NCI-H2196 treated with DMSO at 0.1 percent for 48 hours (cell line): ENCODE results near the gene PRM3.

ENCODE experiments used
- DNase-seq: peaks from one replicate; lab custom pipeline; 2025; ENCODE audit not compliant: unreplicated experiment; lab: John Stamatoyannopoulos, UW

PRM3 gene

DNA sequence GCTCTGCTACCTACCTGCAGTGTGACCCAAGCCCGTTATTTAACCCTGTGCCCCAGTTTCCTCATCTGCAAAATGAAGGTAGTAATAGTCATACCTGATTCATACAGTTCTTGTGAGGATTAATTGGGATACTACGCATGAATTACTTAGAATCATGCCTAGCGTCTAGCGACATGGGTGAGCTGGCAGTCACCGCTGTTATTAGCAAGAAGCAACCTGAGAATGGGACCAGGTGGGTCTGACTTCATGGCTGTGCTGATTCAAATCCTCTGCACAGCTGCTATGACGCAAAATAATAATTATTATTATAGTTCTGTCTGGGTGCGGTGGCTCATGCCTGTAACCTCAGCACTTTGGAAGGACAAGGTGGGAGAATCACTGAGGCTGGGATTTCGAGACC, 25.3 kb downstream of the PRM3 start:
- DNase-seq: no peak

DNA sequence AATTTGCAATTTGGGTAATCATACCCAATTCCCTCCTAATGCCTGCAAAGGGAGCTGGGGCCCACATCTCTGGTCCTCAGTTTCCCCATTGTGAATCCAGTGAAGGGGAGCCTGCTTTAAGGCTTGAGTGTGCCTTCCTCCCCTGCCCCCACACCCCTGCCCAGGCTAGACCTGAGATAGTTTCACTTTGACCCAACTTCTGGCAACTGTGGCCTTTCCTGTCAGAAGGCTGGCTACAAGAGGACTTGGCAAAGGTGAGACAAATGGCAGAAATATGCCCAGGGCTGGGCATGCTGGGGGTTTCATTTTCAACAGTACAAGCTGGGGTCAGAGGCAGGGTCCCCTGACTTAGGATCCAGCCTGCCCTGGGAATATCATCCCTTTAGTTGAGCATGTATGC, 27.4 kb downstream of the PRM3 start:
- no peak for DNase-seq

DNA sequence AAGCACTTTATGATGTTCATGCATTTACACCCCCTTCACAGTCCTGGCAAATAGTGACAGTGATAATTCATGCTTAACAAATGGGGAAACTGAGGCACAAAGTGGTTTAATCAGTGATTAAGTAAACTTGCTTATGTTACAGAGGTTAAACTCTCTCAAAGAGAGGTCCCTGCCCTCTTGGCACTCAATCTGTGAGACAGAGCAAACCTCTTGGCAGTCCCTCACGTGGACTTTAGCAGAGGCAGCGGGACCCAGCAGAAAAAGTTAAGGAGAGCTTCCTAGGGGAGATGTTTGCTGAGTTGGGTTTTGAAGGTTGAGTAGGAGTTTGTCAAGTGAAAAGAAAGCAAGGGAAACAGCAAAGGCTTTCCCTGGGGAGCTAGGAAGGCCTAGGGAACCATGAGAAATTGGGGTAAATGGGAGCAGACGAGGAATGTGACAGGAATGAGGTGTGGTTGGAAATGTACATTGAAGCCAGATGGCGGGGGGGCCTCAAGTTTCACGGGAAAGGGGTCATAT, 28.1 kb downstream of the PRM3 start:
- DNase-seq: no peak

DNA sequence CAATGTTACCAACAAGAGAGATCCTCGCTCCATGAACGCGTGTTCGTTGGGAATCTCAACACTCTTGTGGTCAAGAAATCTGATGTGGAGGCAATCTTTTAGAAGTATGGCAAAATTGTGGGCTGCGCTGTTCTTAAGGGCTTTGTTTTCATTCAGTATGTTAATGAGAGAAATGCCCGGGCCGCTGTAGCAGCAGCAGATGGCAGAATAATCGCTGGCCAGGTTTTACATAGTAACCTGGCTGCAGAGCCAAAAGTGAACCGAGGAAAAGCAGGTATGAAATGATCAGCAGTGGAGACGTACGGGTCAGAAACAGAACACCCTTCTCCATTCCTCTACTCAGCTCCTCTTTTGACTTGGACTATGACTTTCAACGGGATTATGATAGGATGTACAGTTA, 30.8 kb downstream of the PRM3 start:
- DNase-seq: no peak

DNA sequence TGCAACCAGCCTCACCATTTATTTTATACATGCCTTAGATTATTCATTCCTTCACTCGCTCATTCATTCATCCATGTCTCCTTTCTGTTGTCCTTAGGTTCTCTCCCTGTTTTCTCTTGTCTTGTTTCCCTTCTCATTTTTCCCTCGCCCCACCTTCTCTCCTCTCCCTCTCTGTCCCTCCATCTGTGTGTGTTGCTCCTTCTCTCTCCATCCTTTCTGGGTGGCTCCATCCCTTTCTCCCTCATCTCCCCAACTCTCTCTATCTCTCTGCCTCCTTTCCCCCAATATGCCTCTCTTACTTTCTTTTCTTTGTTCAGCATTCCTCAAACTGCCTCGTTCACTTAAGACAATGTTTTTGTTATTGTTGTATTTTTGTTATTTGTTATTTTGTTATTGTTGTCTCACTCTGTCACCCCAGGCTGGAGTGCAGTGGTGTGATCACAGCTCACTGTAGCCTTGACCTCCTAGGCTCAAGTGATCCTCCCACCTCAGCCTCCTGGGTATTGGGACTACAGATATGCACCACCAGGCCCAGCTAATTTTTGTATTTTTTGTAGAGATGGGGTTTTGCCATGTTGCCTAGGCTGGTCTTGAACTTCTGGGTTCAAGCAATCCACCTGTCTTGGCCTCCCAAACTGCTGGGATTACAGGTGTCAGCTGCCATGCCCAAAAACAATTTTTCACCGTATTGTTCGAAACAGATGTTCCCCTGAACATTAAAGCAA, 31.8 kb downstream of the PRM3 start:
- no peak for DNase-seq

DNA sequence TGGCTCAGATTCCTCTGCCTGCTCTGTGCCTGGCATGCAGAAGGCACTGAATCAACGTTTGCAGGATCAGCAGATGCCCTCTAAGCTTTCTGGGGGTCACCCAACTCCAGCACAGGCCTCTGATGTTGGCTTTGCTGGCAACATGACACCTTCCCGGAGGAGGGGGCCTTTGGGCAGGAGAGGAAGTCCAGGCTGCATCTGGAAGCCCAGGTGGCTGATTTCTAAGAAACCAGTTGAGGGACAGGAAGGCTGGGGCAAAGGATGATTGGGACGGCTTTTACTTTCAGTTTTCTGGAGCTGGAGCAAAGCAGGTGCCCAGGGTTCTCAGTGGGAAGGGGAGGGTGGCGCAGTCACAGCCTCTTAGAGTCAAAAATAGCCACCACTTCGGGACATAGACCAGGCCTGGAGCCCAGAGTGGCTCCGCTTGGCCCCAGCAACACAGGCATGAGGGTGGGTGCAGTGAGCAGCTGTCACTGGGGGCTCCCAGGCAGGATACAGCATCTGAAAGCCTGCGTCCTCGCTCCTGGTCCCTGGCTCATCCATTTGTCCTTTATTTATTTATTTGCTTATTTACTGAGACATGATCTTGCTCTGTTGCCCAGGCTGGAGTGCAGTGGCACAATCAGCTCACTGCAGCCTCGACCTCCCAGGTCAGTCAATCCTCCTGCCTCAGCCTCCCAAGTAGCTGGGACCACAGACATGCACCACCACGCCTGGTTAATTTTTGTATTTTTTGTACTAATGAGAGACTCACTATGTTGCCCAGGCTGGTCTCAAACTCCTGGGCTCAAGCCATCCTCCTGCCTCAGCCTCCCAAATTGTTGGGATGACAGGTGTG, 32.6 kb downstream of the PRM3 start:
- peak; percentile 41 for DNase-seq

DNA sequence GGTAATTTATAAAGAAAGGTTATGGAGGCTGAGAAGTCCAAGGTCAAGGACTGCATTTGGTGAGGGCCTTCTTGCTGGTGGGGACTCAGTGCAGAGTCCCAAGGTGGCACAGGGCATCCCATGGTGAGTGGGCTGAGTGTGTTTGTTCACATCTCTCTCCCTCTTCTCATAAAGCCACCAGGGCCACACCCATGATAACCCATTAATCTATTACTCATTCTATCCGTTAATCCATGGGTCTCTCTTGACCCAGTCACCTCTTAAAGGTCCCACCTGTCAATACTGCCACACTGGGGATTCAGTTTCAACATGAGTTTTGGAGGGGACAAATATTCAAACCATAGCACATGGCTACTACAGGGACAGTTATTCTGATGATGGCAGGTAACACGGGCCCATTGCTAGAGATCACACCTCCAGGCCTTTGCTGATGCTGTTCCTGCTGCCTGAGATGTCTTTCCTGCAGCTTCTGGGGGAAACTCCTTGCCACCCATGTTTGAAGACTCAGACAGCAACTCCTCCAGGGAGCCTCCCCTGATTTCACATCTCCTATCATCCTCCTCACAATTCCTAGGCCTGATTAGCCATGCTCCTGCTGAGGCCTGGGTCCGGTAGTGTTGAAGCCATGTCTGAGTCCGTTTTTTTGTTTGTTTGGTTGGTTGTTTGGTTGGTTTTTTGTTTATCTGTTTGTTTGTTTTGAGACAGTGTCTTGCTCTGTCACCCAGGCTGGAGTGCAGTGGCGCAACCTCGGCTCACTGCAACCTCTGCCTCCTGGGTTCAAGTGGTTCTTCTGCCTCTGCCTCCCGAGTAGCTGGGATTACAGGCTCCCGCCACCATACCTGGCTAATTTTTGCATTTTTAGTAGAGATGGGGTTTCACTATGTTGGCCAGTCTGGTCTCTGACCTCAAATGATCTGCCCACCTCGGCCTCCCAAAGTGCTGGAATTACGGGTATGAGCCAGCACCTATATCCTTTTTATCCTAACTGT, 33.5 kb downstream of the PRM3 start:
- DNase-seq: no peak

DNA sequence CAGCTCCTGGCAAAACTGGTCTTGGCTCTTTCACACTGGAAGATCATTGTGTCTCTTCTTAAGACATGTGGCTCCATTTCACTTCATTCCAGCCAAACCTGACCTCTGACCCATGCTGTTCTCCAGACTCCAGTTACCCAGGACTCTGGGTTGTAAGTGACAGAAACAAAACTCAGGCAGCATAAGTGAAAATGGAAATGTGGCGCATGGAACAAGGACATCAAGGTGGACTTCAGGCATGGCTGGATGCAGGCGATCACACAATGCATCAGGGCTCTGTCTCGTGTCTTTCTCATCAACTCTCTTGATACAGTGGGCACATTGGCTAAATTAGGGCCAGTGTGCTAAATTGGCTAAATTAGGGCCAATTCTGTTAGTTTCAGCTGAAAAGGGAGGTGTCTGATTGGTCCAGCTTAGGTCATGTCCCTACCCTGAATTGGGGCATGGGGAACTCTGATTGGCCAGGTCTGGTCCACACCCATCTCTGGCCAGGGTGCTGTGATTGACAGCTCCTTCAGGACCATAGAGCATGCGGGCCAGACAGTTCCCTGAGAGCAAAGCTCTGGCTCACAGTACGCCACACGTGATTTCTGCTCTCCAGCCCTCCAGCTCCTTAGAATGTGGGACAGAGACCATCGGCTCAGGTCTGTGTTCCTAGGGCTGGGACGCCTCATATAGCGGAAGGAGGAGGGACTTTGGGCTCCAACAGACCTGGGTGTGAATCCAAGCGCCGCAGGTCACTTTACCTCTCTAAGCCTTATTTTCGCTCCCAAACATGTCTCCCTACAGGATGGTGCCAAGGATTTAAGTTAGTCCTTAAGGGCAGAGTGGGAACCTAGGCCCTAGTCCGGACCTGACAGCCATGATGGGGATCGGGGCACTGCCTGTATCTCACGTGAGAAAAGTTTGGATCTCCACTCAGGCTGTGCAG, 34.9 kb downstream of the PRM3 start:
- no peak for DNase-seq

DNA sequence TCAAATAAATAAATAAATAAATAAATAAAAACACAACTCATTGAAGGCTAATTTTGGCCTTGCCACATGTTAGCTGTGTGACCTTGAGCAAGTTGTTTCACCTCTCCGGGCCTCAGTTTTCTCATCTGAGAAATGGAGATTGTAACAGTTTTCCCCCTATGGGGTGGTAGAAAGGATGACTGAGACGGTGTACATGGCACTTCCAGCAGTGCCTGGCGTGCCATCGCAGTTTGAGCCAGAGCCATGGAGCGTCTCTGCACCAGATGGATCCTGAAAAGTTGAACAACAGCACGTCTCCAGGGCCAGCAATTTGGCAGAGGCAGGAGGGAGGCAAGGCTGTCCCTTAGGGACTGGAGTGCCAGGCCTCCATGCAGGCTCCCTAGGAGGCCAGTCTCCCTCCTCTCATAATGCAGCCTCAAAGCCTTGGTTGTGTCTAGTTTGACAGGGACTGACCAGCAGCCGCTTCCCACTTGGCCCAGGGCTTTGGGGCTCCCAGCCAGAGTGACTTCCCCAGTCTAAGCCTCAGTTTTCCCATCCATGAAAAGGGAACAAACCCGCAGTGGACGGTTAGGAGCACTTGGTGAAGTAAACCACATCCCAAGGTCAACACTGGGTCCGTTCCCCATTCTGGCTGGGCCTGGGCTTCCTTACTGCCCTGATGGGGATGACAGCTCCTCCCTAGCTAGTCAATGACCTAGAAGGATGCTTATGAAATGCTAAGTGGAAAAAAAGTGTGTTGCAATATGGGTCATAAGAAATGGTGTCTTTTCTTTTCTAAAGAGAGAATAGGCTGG, 36.8 kb downstream of the PRM3 start:
- DNase-seq: no peak

DNA sequence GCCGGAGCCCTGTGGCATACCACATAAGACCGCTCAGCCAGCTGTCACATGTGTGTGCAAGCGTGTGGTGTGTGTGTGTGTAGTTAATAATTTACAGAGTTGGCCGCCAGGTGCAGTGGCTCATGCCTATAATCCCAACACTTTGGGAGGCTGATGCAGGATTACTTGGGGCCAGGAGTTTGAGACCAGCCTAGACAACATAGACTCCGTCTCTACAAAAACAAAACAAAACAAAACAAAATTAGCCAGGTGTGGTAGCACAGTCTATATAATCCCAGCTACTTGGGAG, 37.8 kb downstream of the PRM3 start:
- DNase-seq: no peak

DNA sequence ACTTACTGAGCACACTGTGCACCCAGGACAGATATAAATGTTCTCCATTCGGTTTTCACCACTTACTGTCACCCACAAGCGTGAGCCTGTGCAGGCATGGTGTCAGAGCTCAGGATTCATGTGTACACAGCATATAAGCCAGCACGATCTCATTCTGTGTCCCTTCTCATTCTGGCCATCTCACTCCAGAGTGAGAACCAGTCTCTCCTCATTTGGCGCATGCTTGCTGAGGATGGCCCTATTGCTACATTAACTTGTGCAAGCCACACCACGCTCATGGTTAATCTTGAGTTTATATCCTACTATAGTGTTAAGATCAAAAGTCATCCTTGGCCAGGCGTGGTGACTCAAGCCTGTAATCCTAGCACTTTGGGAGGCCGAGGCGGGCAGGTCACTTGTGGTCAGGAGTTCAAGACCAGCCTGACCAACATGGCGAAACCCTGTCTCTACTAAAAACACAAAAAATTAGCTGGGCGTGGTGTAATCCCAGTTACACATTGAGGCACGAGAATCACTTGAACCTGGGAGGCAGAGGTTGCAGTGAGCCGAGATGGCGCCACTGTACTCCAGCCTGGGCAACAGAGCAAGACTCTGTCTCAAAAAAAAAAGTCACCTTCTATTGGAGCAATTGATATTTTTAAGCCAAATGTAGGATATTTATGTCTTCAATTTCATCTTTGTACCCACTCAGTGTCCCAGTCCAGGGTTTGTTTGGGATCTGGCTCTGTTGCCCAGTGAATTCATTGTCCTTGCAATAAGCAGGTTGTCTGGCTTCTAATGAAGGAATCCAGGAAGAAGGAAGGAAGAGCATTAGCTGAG, 38.3 kb downstream of the PRM3 start:
- DNase-seq: no peak

DNA sequence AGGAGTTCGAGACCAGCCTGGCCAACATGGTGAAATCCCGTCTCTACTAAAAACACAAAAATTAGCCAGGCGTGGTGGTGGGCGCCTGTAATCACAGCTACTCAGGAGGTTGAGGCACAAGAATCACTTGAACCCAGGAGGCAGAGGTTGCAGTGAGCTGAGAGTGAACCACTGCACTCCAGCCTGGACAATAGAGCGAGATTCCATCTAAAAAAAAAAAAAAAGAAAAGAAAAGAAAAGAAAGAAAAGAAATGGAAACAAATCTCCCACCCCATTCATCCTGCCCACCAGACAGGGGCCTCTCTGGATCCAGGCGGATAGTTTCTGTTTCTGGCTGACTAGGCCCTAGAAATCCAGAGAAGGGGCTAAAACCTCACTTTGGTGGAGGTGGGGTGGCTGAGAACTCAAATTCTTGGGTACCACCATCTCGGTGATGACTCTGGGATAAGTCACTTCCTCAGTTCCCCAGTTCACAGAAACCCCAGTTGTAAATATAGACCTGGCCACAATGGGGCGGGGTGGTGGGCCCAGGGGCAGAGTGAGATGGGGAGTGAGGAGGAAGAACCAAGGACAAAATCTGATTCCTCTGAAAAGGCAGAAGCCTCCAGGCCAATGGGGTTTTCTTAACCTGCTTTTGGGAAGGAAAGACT, 39.6 kb downstream of the PRM3 start:
- no peak for DNase-seq

DNA sequence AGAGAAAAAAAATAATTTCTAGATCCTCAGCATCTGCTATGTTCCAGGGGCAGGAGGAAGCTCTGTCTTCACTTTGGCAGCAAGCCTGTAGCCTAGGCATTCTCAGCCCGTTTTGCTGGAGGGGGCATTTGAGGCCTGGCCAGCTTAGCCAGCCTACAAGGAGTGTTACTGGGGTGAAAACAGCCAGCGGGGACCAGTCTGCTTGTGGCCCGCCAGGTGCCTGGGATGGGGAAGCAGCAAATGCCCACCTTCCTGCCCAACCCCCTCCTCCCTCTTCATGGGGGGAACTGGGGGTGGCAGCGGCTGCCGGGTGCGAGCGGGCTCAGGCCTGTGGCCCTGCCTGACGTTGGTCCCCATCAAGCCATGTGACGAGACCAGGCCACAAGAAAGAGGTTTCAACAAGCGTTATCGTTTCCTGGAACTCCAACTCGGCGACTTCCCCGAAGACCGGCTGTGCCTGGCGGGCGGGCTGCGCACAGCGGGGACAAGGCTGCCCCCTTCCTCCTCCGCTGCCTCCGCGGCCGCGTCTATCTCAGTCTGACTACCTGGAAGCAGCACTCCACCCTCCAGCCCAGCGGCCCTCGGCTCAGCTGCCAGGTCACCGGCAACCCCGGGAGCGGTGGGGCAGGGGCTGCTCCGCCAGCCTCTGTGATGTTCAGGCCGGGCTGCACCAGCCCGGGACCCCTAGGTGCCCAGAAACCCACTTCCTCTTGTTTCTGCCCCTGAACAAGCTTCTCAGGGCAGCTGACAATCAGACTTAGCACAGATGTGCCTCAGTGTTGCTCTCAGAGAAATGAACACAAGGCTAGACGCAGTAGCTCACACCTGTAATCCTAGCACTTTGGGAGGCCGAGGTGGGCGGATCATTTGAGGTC, 40.3 kb downstream of the PRM3 start:
- DNase-seq: no peak

DNA sequence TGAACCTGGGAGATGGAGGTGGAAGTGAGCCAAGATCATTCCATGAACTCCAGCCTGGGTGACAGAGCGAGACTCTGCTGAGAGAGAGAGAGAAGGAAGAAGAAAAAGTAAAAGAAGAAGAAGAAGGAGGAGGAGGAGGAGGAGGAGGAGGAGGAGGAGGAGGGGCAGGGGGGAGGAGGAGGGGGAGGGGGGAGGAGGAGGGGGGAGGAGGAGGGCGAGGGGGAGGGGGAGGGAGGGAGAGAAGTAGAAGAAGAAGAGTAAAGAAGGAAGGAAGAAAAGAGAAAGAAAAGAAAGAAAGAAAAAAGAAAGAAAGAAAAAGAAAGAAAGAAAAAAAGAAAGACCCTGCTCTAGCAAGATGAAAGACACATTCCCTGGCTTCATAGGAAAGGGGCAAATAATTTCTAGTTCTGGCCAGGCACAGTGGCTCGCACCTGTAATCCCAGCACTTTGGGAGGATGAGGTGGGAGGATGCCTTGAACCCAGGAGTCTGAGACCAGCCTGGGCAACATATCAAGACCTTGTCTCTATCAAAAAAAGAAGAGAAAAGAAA, 41.1 kb downstream of the PRM3 start:
- DNase-seq: no peak

DNA sequence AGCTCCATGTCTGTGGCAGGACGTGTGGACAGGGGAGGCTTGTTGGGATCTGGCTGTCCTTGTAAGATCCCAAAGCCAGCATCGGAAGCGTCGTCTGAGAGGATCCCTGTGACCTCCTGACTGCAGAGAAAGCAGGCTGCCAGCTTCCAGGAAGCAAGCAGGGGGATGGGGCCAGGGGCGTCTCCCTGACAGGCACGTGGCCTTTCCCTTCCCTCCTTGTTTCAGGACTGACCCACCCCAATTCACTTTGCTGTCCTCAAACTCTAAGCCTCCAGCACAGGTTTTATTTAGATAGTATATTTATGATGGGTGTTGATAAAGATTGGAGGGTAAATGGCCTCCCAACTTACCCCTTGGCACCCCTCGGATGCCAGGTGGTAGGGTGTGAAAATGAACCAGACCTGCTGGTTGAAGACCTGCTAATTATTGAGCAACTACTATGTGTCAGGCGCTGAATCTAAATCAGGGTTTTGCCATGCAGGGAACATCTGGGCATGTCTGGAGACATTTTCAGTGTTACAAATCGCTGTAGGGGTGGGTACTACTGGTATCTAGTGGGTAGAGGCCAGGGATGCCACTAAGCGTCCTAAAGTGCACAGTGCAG, 42.0 kb downstream of the PRM3 start:
- DNase-seq: no peak

DNA sequence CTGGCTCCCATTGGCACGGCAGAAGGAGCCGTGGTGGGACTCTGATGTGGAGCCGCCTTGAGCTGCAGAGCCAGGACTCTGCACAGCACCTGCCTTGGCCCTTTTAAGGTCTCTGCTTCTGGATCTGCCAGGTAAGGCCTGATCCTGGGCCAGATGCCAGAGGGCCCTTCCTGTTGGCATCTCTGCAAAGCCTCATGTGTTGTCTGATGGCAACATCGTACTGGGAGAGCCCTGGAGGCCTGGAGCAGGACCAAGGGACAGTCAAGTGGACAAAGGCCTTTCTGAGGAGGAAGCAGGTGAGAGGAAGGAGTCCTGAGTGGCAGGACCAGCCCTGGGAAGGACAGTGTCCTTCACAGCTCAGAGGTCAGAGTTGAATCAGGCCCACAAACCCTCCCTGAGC, 43.5 kb downstream of the PRM3 start:
- peak; percentile 72 for DNase-seq
